Measurements from ENCODE around the gene CDC27. TPM values are rescaled to one million over a fixed set of nuclear protein-coding genes. Genes with fewer than 3 reads are reported as not detected.

CDC27 gene
- 59.1 TPM for polyA plus RNA-seq (2013, experiment 1 of 2)
- 61.1 TPM for polyA plus RNA-seq (2013, experiment 2 of 2)

- no peaks in the 10 kb centered on the region for H3K4me1 ChIP-seq (ENCODE audit: control insufficient read depth, insufficient read depth, low read depth, low read length)
- no peaks in the 10 kb centered on the region for H3K36me3 ChIP-seq (ENCODE audit: control insufficient read depth in 1 of 2, insufficient read depth in 2 of 2, low read depth in 1 of 2, low read length in 2 of 2)
- peak within 1 kb of the TSS; percentile 78 for H3K27ac ChIP-seq (ENCODE audit: low read length, poor library complexity, severe bottlenecking)
- H2BK12ac ChIP-seq (ENCODE audit: low read length in 2 of 2): peak within 1 kb of the TSS in 1 of 2 experiments; percentile 31
- peak within 1 kb of the TSS; percentile 80 to 84 for H3K4me3 ChIP-seq (ENCODE audit: insufficient read depth in 1 of 2, low read depth in 1 of 2, low read length in 2 of 2)
- no peaks in the 10 kb centered on the region for H3K27me3 ChIP-seq (ENCODE audit: control insufficient read depth in 1 of 2, insufficient read depth in 1 of 2, low read length in 2 of 2)
- DNase-seq: peak; percentile 98
- peak within 1 kb of the TSS; percentile 95 for H4K8ac ChIP-seq (ENCODE audit: low read length)
- peak within 1 kb of the TSS; percentile 19 to 93 for H3K4ac ChIP-seq (ENCODE audit: low read depth in 1 of 2, low read length in 2 of 2)
- H3K4me2 ChIP-seq (ENCODE audit: low read length, poor library complexity, severe bottlenecking): peak within 1 kb of the TSS; percentile 71
- H2BK15ac ChIP-seq (ENCODE audit: low read depth, poor library complexity, severe bottlenecking): no peak within 1 kb of the TSS
- H3K18ac ChIP-seq (ENCODE audit: low read depth in 1 of 2, low read length in 2 of 2): peak within 1 kb of the TSS; percentile 72 to 87
- H2AFZ ChIP-seq (ENCODE audit: low read depth, low read length): peak within 1 kb of the TSS; percentile 79
- H2BK5ac ChIP-seq (ENCODE audit: low read depth, low read length, poor library complexity, severe bottlenecking): peak within 1 kb of the TSS; percentile 45
- H3K23ac ChIP-seq (ENCODE audit: low read length in 2 of 2): peak within 1 kb of the TSS in 1 of 2 experiments; percentile 94
- H3K79me1 ChIP-seq (replicated peaks; ENCODE audit: low read length, poor library complexity, severe bottlenecking): no peaks in the 10 kb centered on the region
- no peaks in the 10 kb centered on the region for H3K9me3 ChIP-seq (ENCODE audit: control insufficient read depth, low read length)
- peak within 1 kb of the TSS; percentile 99 for H3K9ac ChIP-seq (ENCODE audit: low read length)
- peak within 1 kb of the TSS; percentile 93 for H2AK5ac ChIP-seq (ENCODE audit: low read length, severe bottlenecking)
- WGBS: under 1% methylated on average over 64 of the region's 64 CpGs
- H4K91ac ChIP-seq (ENCODE audit: low read length): peak within 1 kb of the TSS; percentile 58
- peak within 1 kb of the TSS in 1 of 2 experiments; percentile 98 for H3K14ac ChIP-seq (ENCODE audit: low read length in 2 of 2)
- peak within 1 kb of the TSS; percentile 29 for H2BK120ac ChIP-seq (ENCODE audit: low read depth, low read length)
These were observed at the start of gene CDC27 for GRCh38 chr17:47188876-47189731. Gene CDC27, minus strand, starts transcription at chr17:47189295. Its CDS starts 123 bp downstream, at chr17:47189172.

- Histone ChIP-seq H2BK15ac (ENCODE audit: low read depth, poor library complexity, severe bottlenecking) (peak overlapping the region; percentile 83), H3K4me3 (ENCODE audit: insufficient read depth in 1 of 2, low read depth in 1 of 2, low read length in 2 of 2) (no peak overlapping the region), H2AK5ac (ENCODE audit: low read length, severe bottlenecking) (peak overlapping the region; percentile 23), H3K9me3 (ENCODE audit: control insufficient read depth, low read length) (peaks cover 6% of the 10 kb centered on the region), H3K4ac (ENCODE audit: low read depth in 1 of 2, low read length in 2 of 2) (peak overlapping the region; percentile 59 to 88), H3K27ac (ENCODE audit: low read length, poor library complexity, severe bottlenecking) (peak overlapping the region; percentile 11), H3K4me2 (ENCODE audit: low read length, poor library complexity, severe bottlenecking) (no peak overlapping the region), H3K14ac (ENCODE audit: low read length in 2 of 2) (peak overlapping the region in 1 of 2 experiments; percentile 97), H4K8ac (ENCODE audit: low read length) (peak overlapping the region; percentile 70), H3K23ac (ENCODE audit: low read length in 2 of 2) (no peak overlapping the region), H2AFZ (ENCODE audit: low read depth, low read length) (no peak overlapping the region), H2BK12ac (ENCODE audit: low read length in 2 of 2) (peak overlapping the region; percentile 90 to 99), H3K79me1 (replicated peaks; ENCODE audit: low read length, poor library complexity, severe bottlenecking) (no peaks in the 10 kb centered on the region), H2BK120ac (ENCODE audit: low read depth, low read length) (peak overlapping the region; percentile 43), H3K18ac (ENCODE audit: low read depth in 1 of 2, low read length in 2 of 2) (peak overlapping the region; percentile 14 to 97), H3K9ac (ENCODE audit: low read length) (no peak overlapping the region), H3K4me1 (ENCODE audit: control insufficient read depth, insufficient read depth, low read depth, low read length) (peaks cover 29% of the 10 kb centered on the region), H3K27me3 (ENCODE audit: control insufficient read depth in 1 of 2, insufficient read depth in 1 of 2, low read length in 2 of 2) (no peaks in the 10 kb centered on the region), H4K91ac (ENCODE audit: low read length) (peak overlapping the region; percentile 92), H2BK5ac (ENCODE audit: low read depth, low read length, poor library complexity, severe bottlenecking) (peak overlapping the region; percentile 61), H3K36me3 (ENCODE audit: control insufficient read depth in 1 of 2, insufficient read depth in 2 of 2, low read depth in 1 of 2, low read length in 2 of 2) (no peaks in the 10 kb centered on the region)
- 91% methylated on average over 27 of the region's 29 CpGs for WGBS
- DNase-seq: no peak
These were observed 49.4 kb upstream of the CDC27 start for GRCh38 chr17:47238321-47239010.

GRCh38 chr17:47237841-47238240 is 48.7 kb upstream of the CDC27 start:
- Histone ChIP-seq H4K91ac (ENCODE audit: low read length) (peak overlapping the region; percentile 48), H3K27ac (ENCODE audit: low read length, poor library complexity, severe bottlenecking) (no peak overlapping the region), H2BK12ac (ENCODE audit: low read length in 2 of 2) (peak overlapping the region; percentile 84 to 99), H3K36me3 (ENCODE audit: control insufficient read depth in 1 of 2, insufficient read depth in 2 of 2, low read depth in 1 of 2, low read length in 2 of 2) (no peaks in the 10 kb centered on the region), H3K4me1 (ENCODE audit: control insufficient read depth, insufficient read depth, low read depth, low read length) (peaks cover 29% of the 10 kb centered on the region), H3K9me3 (ENCODE audit: control insufficient read depth, low read length) (peaks cover 6% of the 10 kb centered on the region), H3K4me3 (ENCODE audit: insufficient read depth in 1 of 2, low read depth in 1 of 2, low read length in 2 of 2) (no peak overlapping the region), H2BK120ac (ENCODE audit: low read depth, low read length) (no peak overlapping the region), H2BK15ac (ENCODE audit: low read depth, poor library complexity, severe bottlenecking) (no peak overlapping the region), H3K18ac (ENCODE audit: low read depth in 1 of 2, low read length in 2 of 2) (peak overlapping the region; percentile 14 to 97), H3K4ac (ENCODE audit: low read depth in 1 of 2, low read length in 2 of 2) (peak overlapping the region; percentile 88), H3K4me2 (ENCODE audit: low read length, poor library complexity, severe bottlenecking) (no peak overlapping the region), H3K23ac (ENCODE audit: low read length in 2 of 2) (no peak overlapping the region), H3K79me1 (replicated peaks; ENCODE audit: low read length, poor library complexity, severe bottlenecking) (no peaks in the 10 kb centered on the region), H2AFZ (ENCODE audit: low read depth, low read length) (no peak overlapping the region), H3K27me3 (ENCODE audit: control insufficient read depth in 1 of 2, insufficient read depth in 1 of 2, low read length in 2 of 2) (no peaks in the 10 kb centered on the region), H4K8ac (ENCODE audit: low read length) (peak overlapping the region; percentile 8), H3K14ac (ENCODE audit: low read length in 2 of 2) (peak overlapping the region in 1 of 2 experiments; percentile 3), H2BK5ac (ENCODE audit: low read depth, low read length, poor library complexity, severe bottlenecking) (no peak overlapping the region), H2AK5ac (ENCODE audit: low read length, severe bottlenecking) (peak overlapping the region; percentile 23), H3K9ac (ENCODE audit: low read length) (no peak overlapping the region)
- 96% methylated on average over 7 of the region's 7 CpGs for WGBS
- DNase-seq: no peak

GRCh38 chr17:47235923-47236322 is 46.8 kb upstream of the CDC27 start:
- H3K4me2 ChIP-seq (ENCODE audit: low read length, poor library complexity, severe bottlenecking): no peak overlapping the region
- no peaks in the 10 kb centered on the region for H3K27me3 ChIP-seq (ENCODE audit: control insufficient read depth in 1 of 2, insufficient read depth in 1 of 2, low read length in 2 of 2)
- no peaks in the 10 kb centered on the region for H3K36me3 ChIP-seq (ENCODE audit: control insufficient read depth in 1 of 2, insufficient read depth in 2 of 2, low read depth in 1 of 2, low read length in 2 of 2)
- no peak overlapping the region for H3K9ac ChIP-seq (ENCODE audit: low read length)
- no peak overlapping the region for H3K4me3 ChIP-seq (ENCODE audit: insufficient read depth in 1 of 2, low read depth in 1 of 2, low read length in 2 of 2)
- no peak overlapping the region for H3K14ac ChIP-seq (ENCODE audit: low read length in 2 of 2)
- WGBS: 100% methylated on average over 1 of the region's 2 CpGs
- H4K8ac ChIP-seq (ENCODE audit: low read length): no peak overlapping the region
- DNase-seq: no peak
- no peak overlapping the region for H2AK5ac ChIP-seq (ENCODE audit: low read length, severe bottlenecking)
- H3K79me1 ChIP-seq (replicated peaks; ENCODE audit: low read length, poor library complexity, severe bottlenecking): no peaks in the 10 kb centered on the region
- H2BK15ac ChIP-seq (ENCODE audit: low read depth, poor library complexity, severe bottlenecking): no peak overlapping the region
- no peak overlapping the region for H2BK120ac ChIP-seq (ENCODE audit: low read depth, low read length)
- no peak overlapping the region for H3K23ac ChIP-seq (ENCODE audit: low read length in 2 of 2)
- H3K18ac ChIP-seq (ENCODE audit: low read depth in 1 of 2, low read length in 2 of 2): no peak overlapping the region
- no peak overlapping the region for H2BK12ac ChIP-seq (ENCODE audit: low read length in 2 of 2)
- no peak overlapping the region for H3K4ac ChIP-seq (ENCODE audit: low read depth in 1 of 2, low read length in 2 of 2)
- no peak overlapping the region for H3K27ac ChIP-seq (ENCODE audit: low read length, poor library complexity, severe bottlenecking)
- H3K4me1 ChIP-seq (ENCODE audit: control insufficient read depth, insufficient read depth, low read depth, low read length): peaks cover 28% of the 10 kb centered on the region
- peaks cover 6% of the 10 kb centered on the region for H3K9me3 ChIP-seq (ENCODE audit: control insufficient read depth, low read length)
- no peak overlapping the region for H2AFZ ChIP-seq (ENCODE audit: low read depth, low read length)
- no peak overlapping the region for H2BK5ac ChIP-seq (ENCODE audit: low read depth, low read length, poor library complexity, severe bottlenecking)
- no peak overlapping the region for H4K91ac ChIP-seq (ENCODE audit: low read length)
